Fibroblast of lung (primary cell): ENCODE data around the gene HCN3. TPM values are rescaled to one million over a fixed set of nuclear protein-coding genes. Genes with fewer than 3 reads are reported as not detected.

Source experiments
- DNase-seq, 2 donors: peaks; one replicate each; pipeline versions ENCODE4 v3.0.0 to v3.0.0-alpha.2; 2010; ENCODE audit warnings: low read depth in 2 of 2
- H2AFZ ChIP-seq: 2 replicates; pipeline ENCODE4 v1.5.1; 2012; ENCODE audit warnings: low read length, control low read depth, inconsistent platforms
- H3K27ac ChIP-seq: 2 replicates; pipeline ENCODE4 v1.5.1; 2011; ENCODE audit warnings: low read length, control low read depth; ENCODE audit not compliant: insufficient read depth
- H3K27me3 ChIP-seq: 2 replicates; pipeline ENCODE4 v1.5.1; 2011; ENCODE audit warnings: mild to moderate bottlenecking, low read length; ENCODE audit not compliant: control insufficient read depth, insufficient read depth
- H3K36me3 ChIP-seq: 2 replicates; pipeline ENCODE4 v1.5.1; 2011; ENCODE audit warnings: low read length; ENCODE audit not compliant: control insufficient read depth, insufficient read depth
- H3K4me1 ChIP-seq: 2 replicates; pipeline ENCODE4 v1.5.1; 2011; ENCODE audit warnings: low read length; ENCODE audit not compliant: control insufficient read depth, insufficient read depth; ENCODE audit errors: extremely low read depth
- H3K4me2 ChIP-seq: 2 replicates; pipeline ENCODE4 v1.5.1; 2011; ENCODE audit warnings: low read length, control low read depth; ENCODE audit not compliant: insufficient read depth; ENCODE audit errors: extremely low read depth
- H3K4me3 ChIP-seq, 4 experiments: fragments of 200-600 bp in 1 of 4; sonication (generic) in 1 of 4; replicated peaks in 1 of 4; 2 replicates each; pipeline ENCODE4 v1.5.1; 2011 to 2016; ENCODE audit warnings: low read length in 4 of 4, low read depth in 3 of 4, mild to moderate bottlenecking in 3 of 4, control low read depth in 2 of 4, inconsistent platforms in 1 of 4, mixed read lengths in 1 of 4; ENCODE audit not compliant: insufficient read depth in 1 of 4; ENCODE audit errors: control extremely low read depth in 1 of 4
- H3K79me2 ChIP-seq: 2 replicates; pipeline ENCODE4 v1.5.1; 2012; ENCODE audit warnings: mild to moderate bottlenecking, low read length, inconsistent platforms; ENCODE audit not compliant: control insufficient read depth, insufficient read depth
- H3K9ac ChIP-seq: 2 replicates; pipeline ENCODE4 v1.5.1; 2011; ENCODE audit warnings: mild to moderate bottlenecking, low read length, control low read depth; ENCODE audit not compliant: insufficient read depth
- H3K9me3 ChIP-seq: 2 replicates; pipeline ENCODE4 v1.5.1; 2012; ENCODE audit warnings: low read depth, low read length; ENCODE audit not compliant: control insufficient read depth, insufficient read depth
- H4K20me1 ChIP-seq: 2 replicates; pipeline ENCODE4 v1.5.1; 2011; ENCODE audit warnings: low read length; ENCODE audit not compliant: control insufficient read depth, insufficient read depth; ENCODE audit errors: extremely low read depth
- CTCF ChIP-seq, 2 donors: IDR thresholded peaks in 1 of 2; conservative IDR thresholded peaks in 1 of 2; 1 replicate in 1 of 2; 2 replicates in 1 of 2; pipeline ENCODE4 v1.5.1; 2011 to 2012; ENCODE audit warnings: low read length in 2 of 2, control low read depth in 1 of 2, inconsistent platforms in 1 of 2, low read depth in 1 of 2, mild to moderate bottlenecking in 1 of 2
- EZH2 ChIP-seq: IDR thresholded peaks from 2 replicates; pipeline ENCODE4 v1.5.1; 2012; ENCODE audit warnings: low read length, control low read depth, mild to moderate bottlenecking; ENCODE audit errors: missing control alignments
- polyA plus RNA-seq, 2 donors: library from polyadenylated mRNA; depleted of rRNA in 1 of 2; stranded (reverse) in 1 of 2; unstranded in 1 of 2; fragments of >200 nt; gene quantifications; 2 replicates each; pipeline ENCODE4 v1.2.1, GENCODE V29; 2011 to 2012; ENCODE audit warnings: missing spikeins in 1 of 2
- total RNA-seq: library from RNA; depleted of rRNA; stranded (reverse); fragments of >200 nt; gene quantifications from 2 replicates; pipeline ENCODE4 v1.2.1, GENCODE V29; 2014

The HCN3 gene
- total and polyA plus RNA-seq, 2 donors (not counting 1 experiment from before 2014, with no cell fraction given) = 0.86 to 0.99 TPM

GRCh38 chr1:155318082-155318481 is 40.8 kb downstream of the HCN3 start:
- no peak for TF ChIP-seq CTCF (conservative IDR thresholded peaks at IDR 0.05 in 1 of 2, IDR thresholded peaks at IDR 0.05 in 1 of 2; ENCODE audit: low read depth in 1 of 2, low read length in 2 of 2)
- no peak for TF ChIP-seq EZH2
- Histone ChIP-seq H3K4me1 (peaks cover 23% of the 10 kb centered on the region), H3K9me3 (no peaks in the 10 kb centered on the region), H3K36me3 (peaks cover 21% of the 10 kb centered on the region), H3K27me3 (no peaks in the 10 kb centered on the region), H3K27ac (no peak overlapping the region), H3K9ac (no peak overlapping the region), H3K4me2 (no peak overlapping the region), H4K20me1 (peaks cover 5% of the 10 kb centered on the region), H3K4me3 (no peak overlapping the region), H2AFZ (no peak overlapping the region), H3K79me2 (peaks cover 12% of the 10 kb centered on the region)
- no peak for DNase-seq

GRCh38 chr1:155319536-155319935 is 42.3 kb downstream of the HCN3 start:
- H3K4me3 ChIP-seq = peak overlapping the region in 1 of 4 experiments; percentile 93
- no peak overlapping the region for H3K27ac ChIP-seq
- H3K36me3 ChIP-seq = peaks cover 17% of the 10 kb centered on the region
- peak overlapping the region; percentile 8 for H3K4me2 ChIP-seq
- no peak for DNase-seq
- no peak overlapping the region for H2AFZ ChIP-seq
- no peaks in the 10 kb centered on the region for H3K27me3 ChIP-seq
- peaks cover 5% of the 10 kb centered on the region for H4K20me1 ChIP-seq
- peaks cover 9% of the 10 kb centered on the region for H3K79me2 ChIP-seq
- no peak overlapping the region for H3K9ac ChIP-seq
- TF ChIP-seq EZH2 = no peak
- no peak for TF ChIP-seq CTCF (conservative IDR thresholded peaks at IDR 0.05 in 1 of 2, IDR thresholded peaks at IDR 0.05 in 1 of 2; ENCODE audit: low read depth in 1 of 2, low read length in 2 of 2)
- no peaks in the 10 kb centered on the region for H3K9me3 ChIP-seq
- H3K4me1 ChIP-seq = peaks cover 23% of the 10 kb centered on the region

- H3K4me2 ChIP-seq = peak overlapping the region; percentile 91
- H3K9me3 ChIP-seq = no peaks in the 10 kb centered on the region
- no peak overlapping the region for H3K9ac ChIP-seq
- peaks cover 12% of the 10 kb centered on the region for H3K36me3 ChIP-seq
- H3K27ac ChIP-seq = no peak overlapping the region
- H4K20me1 ChIP-seq = peaks cover 5% of the 10 kb centered on the region
- H2AFZ ChIP-seq = no peak overlapping the region
- peaks cover 23% of the 10 kb centered on the region for H3K4me1 ChIP-seq
- H3K4me3 ChIP-seq = peak overlapping the region; percentile 48 to 93 (median 54)
- H3K27me3 ChIP-seq = no peaks in the 10 kb centered on the region
- peaks cover 14% of the 10 kb centered on the region for H3K79me2 ChIP-seq
- TF ChIP-seq CTCF (conservative IDR thresholded peaks at IDR 0.05 in 1 of 2, IDR thresholded peaks at IDR 0.05 in 1 of 2; ENCODE audit: low read depth in 1 of 2, low read length in 2 of 2) (no peak), EZH2 (no peak)
- DNase-seq = no peak
Measured at GRCh38 chr1:155320252-155320651, 43.0 kb downstream of the HCN3 start.
